Gastrocnemius medialis (tissue), 4 donors: ENCODE measurements around the gene RNF227.

Experiments
- CTCF ChIP-seq, 5 experiments: fragments of 450-650 bp in 3 of 5; fragments of 200-600 bp in 2 of 5; sonication (generic) in 2 of 5; IDR thresholded peaks in 4 of 5; conservative IDR thresholded peaks in 1 of 5; 1 replicate in 4 of 5; 2 replicates in 1 of 5; pipeline ENCODE4 v1.5.1; 2016 to 2019; ENCODE audit warnings: antibody characterized with exemption in 5 of 5, mild to moderate bottlenecking in 3 of 5, moderate library complexity in 3 of 5
- POLR2A ChIP-seq, 2 donors: fragments of 450-650 bp; IDR thresholded peaks; one replicate each; pipeline ENCODE4 v1.6.1; 2017; ENCODE audit warnings: antibody characterized with exemption in 2 of 2, mild to moderate bottlenecking in 2 of 2, moderate library complexity in 2 of 2

DNA sequence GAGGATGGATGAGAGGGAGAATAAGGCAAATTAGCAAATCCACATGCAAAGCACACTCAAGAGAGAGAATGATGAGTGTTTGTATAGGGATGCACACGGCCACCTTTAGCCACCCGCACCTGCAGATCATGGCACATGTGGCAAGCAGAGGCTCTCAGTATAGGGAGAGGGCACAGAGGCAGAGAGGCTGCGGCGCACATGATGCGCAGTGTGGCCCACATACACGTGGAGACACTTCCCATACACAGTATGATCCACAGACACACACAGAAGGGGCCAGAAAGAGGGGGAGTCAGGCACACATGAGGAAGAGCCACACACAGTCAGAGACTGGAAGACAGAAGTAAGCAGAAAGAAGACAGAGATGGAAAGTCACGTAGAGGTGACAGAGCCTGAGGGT is 34.0 kb downstream of the RNF227 start:
- no peak for TF ChIP-seq CTCF (IDR thresholded peaks at IDR 0.05 in 4 of 5, conservative IDR thresholded peaks at IDR 0.05 in 1 of 5)
- no peak for TF ChIP-seq POLR2A (IDR thresholded peaks at IDR 0.05)
